M059J (cell line): ENCODE results near the gene PELI2. TPM values are rescaled to one million over a fixed set of nuclear protein-coding genes. Genes with fewer than 3 reads are reported as not detected.

Experiments
- DNase-seq: peaks from one replicate; pipeline ENCODE4 v3.0.0-alpha.2; 2012; ENCODE audit warnings: low read depth
- total RNA-seq: library from RNA; depleted of rRNA; stranded (reverse); fragments of >200 nt; shearing (Covaris generic); gene quantifications from 2 replicates; pipeline ENCODE4 v1.2.3, GENCODE V29; 2014

The PELI2 gene
- total RNA-seq, 1 experiment from 2014 or later = 3.0 TPM

DNA sequence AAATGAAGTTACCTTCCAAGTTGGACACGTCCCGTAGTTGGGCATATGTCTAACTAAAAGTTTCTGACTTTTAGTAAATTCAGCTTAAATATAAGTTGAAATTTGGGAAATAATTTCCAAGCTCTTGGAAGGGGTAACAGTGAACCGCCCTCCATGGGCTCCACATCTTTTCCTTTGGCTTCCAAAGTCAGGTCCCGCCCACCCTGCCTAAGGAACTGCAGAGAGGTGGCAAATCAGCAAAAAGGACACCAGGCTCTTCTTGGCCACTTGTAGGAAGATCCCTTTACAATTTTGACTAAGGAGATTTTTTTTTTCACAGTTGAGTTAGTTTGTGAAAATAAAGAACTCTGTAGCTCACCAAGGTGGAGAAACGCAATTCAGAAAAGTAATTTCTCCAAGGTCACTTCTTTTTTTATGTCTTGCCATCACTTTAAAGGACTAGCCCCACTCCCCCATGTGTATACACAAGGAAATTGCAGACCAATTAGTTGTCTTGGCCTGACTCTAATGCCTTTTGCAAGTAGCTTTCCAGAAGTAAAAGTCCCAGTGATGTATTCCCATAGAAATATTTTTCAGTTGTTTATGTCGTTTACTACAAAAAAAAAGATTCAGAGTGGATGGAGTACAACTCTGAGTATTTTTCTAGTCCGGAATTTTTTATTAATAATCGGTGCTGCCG is 181.2 kb downstream of the PELI2 start:
- DNase-seq = peak; percentile 4

GRCh38 chr14:56300495-56300894 is 182.3 kb downstream of the PELI2 start:
- peak; percentile 79 for DNase-seq

- DNase-seq = peak; percentile 26
Measured at GRCh38 chr14:56304456-56304855, 186.2 kb downstream of the PELI2 start.

GRCh38 chr14:56309198-56309597 is 191.0 kb downstream of the PELI2 start:
- DNase-seq = no peak

DNA sequence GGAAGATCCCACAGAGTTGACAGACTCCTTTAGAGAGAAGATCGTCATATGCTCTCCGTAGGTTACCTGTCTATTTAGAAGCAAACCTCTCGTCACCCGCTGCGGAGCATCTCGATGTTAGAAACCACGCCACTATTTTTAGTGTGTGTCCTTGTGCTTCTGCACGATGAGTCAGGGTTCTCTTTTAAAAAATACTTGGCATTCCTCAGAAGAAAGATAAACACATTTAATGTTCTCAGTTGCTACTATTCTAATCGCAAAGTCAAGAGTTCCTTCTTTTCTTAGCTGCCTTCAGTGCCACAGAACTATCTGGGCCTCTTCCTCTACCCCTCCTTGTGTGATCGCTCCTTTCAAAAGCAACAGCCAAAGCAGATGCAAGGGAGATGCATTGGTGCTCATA is 192.4 kb downstream of the PELI2 start:
- DNase-seq = peak; percentile 55

DNA sequence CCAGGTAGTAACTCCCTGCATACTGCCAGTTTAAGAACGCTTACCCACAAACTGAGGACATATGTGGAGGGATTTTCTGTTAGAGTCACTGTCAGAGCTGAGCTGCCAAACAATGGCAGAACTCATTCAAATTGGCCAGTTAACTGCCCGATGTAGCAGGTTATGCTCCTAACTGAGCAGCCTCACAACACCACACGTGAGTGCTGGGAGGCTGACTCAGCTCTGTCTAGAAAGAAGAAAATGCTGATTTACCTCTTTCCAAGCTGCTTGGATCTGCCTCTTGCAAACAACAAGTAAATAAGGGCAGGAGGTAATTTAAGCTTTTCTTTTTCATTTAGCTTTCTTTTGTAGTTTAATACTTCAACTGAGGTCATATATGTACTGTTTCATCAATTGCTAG is 195.6 kb downstream of the PELI2 start:
- no peak for DNase-seq

DNA sequence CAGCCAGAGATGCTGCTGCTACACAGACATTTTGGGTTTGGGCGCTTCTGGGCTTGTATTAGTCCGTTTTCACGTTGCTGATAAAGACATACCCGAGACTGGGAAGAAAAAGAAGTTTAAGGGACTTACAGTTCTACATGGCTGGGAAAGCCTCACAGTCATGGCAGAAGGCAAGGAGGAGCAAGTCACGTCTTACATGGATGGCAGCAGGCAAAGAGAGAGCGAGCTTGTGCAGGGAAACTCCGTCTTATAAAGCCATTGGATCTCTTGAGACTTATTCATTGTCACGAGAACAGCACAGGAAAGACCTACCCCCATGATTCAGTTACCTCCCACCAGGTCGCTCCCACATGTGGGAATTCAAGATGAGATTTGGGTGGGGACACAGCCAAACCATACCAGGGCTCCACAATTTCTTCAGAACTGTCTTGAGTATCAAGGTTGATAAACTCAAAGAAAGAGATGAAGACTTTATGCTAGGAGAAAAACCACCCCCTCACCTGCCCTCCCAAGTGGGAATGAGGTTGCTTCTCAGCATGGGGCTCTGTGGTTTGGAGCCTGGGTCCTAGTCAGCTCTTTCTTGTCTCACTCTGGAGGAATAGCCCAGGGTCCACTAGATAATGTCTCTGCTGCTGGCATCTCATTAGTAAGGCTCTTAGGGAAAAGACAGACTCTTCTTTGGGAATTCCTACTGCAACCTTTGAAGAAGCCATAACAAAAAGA is 200.3 kb downstream of the PELI2 start:
- no peak for DNase-seq

- no peak for DNase-seq
Measured at GRCh38 chr14:56321861-56322260, 203.7 kb downstream of the PELI2 start.

GRCh38 chr14:56322531-56322930 is 204.3 kb downstream of the PELI2 start:
- no peak for DNase-seq

GRCh38 chr14:56324454-56324853 is 206.2 kb downstream of the PELI2 start:
- peak; percentile 35 for DNase-seq

- DNase-seq = peak; percentile 55
Measured at GRCh38 chr14:56324856-56325699, 206.9 kb downstream of the PELI2 start.

DNA sequence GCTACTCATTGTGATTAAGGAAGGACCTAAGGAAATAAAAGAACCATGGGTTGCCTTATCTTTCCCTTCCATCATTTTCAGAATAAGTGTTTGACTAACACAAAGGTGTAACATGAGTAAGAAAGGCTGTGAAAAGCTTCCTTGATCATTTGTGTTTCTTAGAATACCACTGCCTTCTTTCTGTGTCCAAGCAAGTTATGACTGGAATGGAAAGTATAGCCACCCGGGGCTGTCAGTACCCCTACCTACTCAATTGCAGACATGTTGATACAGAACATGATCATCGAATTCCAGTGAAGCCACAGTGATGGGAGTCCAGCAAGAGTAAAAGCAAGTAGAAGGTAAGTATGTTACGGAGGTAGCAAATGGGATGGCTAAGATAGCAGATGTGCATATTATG is 209.8 kb downstream of the PELI2 start:
- no peak for DNase-seq

DNA sequence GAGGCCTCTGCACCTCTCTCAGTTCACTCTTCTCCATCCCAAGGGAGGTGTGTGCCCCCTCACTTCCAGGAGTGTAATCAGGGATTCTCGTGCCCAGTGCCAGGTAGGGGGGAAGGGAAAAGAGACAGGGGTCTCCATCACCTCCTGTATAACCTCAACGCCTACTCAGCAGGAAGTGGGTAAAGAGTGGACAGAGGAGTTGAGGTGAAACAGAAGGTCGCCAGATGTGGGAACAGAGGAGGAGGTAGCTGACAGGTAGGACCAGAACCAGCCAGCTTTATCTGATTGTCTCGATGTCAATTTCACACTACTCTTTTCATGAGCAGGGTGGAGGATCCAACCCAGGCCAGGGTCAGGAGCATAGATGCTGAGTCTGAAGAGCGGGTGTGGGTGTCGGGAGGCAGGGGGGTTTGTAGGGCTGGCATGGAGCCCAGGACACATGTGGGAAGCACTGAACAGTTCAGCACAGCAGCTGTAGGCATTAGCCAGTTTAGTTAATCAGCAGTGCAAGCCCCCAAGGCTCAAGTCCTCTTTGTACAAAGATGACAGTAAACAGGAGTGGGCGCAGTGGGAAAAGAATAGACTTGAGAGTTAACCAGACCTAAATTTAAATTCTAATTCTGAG is 213.5 kb downstream of the PELI2 start:
- no peak for DNase-seq

- DNase-seq = peak; percentile 86
Measured at GRCh38 chr14:56333359-56334292, 215.4 kb downstream of the PELI2 start.

- peak; percentile 43 for DNase-seq
Measured at GRCh38 chr14:56334458-56334857, 216.2 kb downstream of the PELI2 start.

GRCh38 chr14:56338674-56339073 is 220.5 kb downstream of the PELI2 start:
- peak; percentile 12 for DNase-seq

GRCh38 chr14:56339855-56340701 is 221.9 kb downstream of the PELI2 start:
- DNase-seq = peak; percentile 94

- no peak for DNase-seq
Measured at GRCh38 chr14:56340932-56341331, 222.7 kb downstream of the PELI2 start.

DNA sequence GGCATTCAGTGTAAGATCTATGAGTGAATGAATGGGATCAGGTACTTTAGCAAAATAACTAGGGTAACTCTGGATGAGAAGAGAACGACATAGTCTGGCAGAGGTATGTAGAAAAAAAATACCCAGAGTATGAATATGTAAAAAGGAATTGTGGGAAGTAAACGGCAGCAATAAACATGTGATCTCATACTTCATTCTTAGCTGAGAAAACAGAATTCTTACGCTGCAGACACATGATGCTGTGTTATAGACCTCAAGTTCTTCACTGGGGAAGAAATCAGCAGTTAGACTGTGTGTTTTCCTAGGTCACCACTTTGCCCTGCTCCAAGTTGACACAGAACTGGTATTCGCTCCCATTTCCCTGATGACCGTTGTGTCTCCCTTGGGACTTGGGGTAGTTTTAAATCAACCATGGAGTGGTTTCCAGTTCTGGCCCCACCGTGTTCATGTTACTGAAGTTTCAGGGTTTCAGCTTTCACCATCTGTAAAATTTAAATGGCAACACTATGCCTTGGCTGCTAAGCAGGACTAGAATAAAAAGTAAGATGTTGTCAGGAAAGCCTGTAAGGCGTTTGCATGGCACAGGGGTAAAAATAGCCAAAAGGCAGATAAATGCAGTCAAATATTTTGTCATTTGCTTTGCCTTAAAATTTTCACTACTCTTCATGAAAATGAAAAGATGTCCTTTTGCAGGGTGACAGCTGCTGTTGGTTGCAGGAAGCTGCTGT is 223.7 kb downstream of the PELI2 start:
- no peak for DNase-seq
